GM18868 (cell line): ENCODE data around the gene SF3B5.
"Not testable (repeated sequence)": the region's sequence is repeated elsewhere in the genome, so short reads cannot be mapped to it uniquely, and the experiment has no call there.

Experiments used
- ATAC-seq: cut with Tn5 transposase; IDR thresholded peaks from one replicate; pipeline ENCODE4 v1.9.1; 2021; ENCODE audit warnings: mild to moderate bottlenecking, moderate library complexity; ENCODE audit not compliant: unreplicated experiment

SF3B5 gene

DNA sequence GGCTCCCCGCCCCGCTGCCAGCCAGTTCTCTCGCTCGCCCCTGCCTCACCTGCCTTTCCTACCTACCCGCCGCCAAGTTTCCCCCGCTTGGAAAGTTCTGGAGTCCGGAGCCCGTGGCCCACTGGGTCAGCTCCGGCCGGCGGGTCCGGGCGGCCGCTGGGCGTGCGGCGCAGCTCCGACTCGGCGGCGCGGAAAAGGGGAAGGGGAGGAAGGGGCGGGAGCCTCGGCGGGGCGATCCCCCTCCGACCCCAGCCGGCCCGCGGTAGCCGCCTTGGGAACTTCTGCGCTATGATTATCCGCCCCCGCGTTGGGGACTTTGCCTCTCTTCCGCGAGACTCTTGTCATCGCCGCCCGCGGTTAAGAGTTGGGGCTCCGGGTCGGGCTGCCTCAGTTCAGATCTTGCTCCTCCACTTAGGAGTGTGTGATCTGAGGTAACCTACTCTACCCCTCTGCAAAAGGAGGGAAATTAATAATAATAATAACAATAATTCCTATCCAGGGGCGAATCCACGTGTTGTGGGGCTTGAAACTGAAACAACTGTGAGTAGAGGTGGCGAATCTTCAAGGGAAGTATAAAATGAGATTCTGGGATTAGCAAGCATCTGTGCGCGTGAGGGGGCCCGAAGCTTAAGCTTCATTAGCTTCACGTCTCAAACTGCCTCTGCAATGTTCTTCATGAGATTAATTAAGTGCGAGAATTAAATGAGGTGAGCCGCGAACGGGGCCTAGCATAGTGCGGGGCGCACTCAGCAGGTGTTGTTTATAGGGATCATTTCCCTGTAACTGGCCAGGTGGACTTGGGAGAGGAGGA is 30.8 kb downstream of the SF3B5 start:
- ATAC-seq, result peak; percentile 22

DNA sequence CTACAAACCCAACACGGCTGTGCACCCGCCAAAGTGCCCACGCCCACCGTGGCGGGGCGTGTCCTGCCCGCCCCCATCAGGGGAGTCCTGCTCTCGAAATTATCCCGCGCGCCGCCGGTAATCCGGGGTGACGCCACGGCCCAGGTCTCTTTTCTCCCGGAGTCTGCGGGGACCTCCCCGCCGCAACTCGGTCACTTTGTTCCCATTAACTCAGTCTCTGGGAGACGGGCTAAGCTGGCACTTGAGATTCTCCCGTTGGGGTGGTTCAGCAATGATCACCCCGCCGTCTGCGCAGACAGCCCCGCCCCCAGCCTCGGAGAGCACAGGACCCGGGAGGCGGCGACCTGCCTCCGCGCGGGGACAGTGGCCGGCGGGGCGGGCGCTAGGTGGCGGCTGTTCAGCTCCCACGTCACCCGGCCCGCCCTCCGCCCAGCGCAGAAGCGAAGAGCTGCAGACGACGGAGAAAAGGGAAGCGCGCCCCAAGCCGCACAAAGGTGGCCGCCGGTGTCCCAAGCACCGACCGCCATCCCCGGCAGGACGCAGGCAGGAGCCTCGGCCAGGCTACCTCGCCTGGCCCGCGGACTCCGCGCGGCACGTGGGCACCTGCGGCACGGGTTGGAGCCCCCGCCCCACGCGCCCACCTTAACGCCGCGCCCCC is 31.5 kb downstream of the SF3B5 start:
- ATAC-seq, result peak; percentile 81

DNA sequence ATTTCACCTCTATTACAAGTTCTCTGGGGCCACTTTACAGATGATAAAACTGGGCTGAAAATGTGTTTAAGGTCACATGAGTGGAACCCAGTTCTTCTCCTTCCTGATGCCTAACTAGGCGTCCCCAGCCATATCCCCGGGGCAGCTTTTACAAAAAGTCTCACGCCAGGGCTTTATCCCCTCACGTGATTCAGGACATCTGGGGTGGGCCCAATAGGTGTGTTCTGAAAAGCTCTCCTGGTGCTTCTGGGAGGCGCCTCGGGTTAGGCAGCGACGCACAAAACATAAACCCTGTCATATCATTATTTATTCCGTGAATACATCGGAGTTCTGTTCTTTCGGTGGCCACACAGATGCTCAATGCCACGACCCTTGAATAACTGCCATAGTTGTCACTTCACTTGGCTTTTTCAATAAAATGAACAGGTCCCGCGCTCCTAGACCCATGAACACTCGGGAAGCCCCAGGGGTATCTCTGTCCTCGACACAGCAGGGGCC is 32.1 kb downstream of the SF3B5 start:
- ATAC-seq, result peak; percentile 0

DNA sequence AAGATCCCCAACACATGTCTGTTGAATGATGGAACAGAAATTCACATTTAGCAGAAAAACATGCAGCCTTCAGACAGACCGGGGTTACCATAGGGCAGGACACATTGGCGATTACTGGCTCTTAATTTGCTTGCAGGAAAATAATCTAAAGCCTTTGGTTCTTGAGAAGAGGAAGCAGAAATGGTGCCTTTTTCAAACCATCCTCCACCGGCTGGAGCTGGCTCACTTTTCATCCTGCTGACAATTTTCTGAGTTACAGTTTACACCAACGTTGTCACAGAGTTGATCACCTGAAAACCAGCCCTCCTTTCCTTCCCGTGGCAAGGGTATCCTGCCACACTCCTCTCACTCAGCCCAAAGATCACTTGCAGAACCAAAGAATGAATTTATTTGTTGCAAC is 32.6 kb downstream of the SF3B5 start:
- ATAC-seq, result no peak

DNA sequence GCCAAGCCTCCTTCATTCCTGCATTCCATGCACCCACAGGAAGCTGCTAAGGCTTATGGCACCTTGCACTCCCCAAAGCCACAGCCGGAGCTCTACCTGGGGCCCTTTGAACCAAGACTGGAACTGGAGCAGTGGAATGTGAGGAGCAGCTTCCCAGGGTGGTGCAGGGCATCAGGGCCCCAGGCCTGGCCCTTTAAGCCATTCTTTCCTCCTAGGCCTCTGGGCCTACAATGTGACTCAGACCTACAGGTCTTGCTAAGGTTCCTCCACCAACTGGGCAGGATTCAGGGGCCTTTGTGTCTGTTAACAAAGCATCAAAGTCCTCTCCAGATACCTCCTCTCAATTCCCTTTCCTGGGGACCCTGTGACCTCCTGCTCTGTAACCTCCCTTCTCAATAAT is 36.2 kb downstream of the SF3B5 start:
- no peak for ATAC-seq

DNA sequence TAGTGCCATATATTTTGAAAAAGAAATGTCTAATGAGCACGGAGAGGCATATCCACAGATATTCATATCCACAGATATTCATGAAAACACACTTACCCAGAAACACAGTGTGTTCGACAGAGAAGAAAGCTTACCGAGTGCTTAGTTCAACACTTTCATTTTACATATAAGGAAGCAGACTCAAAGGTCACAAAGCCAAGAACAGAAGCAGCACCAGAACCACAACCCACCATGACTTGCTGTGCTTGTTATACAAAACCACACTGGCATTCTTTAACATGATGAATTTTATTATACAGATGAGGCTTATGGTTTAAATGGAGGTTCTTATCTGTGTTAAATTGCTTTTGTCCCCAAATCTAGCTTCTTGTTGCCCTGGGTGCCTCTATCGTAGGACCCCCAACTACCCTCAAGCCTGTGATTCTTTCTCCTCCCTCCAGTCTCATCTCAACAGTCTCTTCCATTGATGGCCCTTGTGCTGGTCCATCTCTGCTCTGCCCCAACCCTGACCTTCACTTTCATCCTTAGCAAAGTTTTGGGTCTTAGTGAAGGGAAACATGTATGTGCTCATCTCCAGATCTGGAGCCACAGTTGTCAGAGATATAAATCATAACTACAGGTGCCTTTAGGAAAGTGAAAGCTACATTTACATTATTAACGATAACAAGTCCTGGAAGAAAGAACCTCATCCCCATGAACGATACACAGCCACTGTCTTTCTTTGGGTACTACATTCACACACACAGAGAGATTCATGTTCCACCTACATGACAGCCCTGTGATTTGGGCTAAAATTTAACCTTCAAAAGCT is 40.0 kb downstream of the SF3B5 start:
- ATAC-seq, result peak; percentile 83

DNA sequence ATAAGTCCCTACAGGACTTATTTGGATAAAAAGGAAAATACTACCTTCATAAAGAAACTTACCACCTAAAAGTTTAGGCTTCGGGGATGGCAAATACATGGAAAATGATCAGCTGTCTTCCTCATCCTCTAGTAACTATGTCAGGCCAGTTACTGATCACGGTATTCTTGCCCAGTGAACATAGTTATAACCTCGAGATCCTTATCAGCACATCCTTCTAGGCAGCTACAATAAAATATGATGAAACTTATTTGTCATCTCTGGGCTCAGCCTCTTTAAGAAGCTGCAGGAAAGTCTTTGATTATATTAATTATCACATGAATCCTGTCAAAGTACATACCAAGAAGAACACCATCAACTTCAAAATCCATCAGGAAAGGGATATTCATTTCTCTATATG is 41.8 kb downstream of the SF3B5 start:
- ATAC-seq, result no peak

DNA sequence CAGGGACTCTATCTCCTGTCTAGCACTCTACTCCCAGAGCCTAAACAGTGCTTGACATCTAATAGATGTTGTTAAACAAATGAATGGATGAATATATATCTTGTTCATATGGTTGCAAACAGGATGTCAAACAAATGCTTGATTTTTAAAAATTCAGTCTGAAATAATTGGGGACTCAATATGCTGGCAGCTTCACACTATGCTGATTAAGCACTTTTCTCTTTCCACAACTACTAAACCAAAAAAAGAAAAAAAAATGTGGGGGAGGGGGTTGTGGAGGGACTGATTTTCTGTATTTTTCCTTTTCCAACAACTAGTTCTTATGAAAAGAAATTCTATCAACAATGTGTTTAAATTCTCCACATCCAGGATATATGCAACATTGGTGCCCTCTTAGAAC is 42.9 kb downstream of the SF3B5 start:
- ATAC-seq, result no peak

DNA sequence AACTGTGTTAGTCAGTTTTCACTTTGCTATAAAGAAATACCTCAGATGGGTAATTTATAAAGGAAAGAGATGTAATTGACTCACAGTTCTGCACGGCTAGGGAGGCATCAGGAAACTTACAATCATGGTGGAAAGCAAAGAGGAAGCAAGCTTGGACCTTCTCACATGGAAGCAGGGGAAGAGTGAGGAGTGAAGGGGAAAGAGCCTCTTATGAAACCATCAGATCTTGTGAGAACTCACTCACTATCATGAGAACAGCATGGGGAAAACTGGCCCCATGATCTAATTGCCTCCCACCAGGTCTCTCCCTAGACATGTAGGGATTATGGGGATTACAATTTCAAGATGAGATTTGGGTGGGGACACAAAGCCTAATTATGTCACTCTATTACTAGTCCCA is 46.0 kb downstream of the SF3B5 start:
- no peak for ATAC-seq

DNA sequence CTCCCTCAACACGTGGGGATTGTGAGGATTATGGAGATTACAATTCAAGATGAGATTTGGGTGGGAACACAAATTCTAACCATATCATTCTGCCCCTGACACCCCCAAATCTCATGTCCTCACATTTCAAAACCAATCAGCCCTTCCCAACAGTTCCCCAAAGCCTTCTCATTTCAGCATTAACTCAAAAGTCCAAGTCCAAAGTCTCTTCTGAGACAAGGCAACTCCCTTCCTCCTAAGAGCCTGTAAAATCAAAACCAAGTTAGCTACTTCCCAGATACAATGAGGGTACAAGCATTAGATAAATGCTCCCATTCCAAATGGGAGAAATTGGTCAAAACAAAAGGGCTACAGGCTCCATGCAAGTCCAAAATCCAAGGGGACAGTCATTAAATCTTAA is 47.7 kb downstream of the SF3B5 start:
- ATAC-seq, result no peak

DNA sequence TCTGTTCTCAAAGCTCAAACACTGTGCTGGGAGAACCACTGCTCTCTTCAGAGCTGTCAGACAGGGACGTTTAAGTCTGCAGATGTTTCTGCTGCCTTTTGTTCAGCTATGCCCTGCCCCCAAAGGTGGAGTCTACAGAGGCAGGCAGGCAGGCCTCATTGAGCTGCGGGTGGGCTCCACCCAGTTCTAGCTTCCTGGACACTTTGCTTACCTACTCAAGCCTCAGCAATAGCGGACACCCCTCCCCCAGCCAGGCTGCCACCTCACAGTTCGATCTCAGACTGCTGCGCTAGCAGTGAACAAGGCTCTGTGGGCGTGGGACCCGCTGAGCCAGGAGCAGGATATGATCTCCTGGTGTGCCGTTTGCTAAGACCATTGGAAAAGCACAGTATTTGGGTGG is 48.7 kb downstream of the SF3B5 start:
- not testable (repeated sequence) for ATAC-seq

DNA sequence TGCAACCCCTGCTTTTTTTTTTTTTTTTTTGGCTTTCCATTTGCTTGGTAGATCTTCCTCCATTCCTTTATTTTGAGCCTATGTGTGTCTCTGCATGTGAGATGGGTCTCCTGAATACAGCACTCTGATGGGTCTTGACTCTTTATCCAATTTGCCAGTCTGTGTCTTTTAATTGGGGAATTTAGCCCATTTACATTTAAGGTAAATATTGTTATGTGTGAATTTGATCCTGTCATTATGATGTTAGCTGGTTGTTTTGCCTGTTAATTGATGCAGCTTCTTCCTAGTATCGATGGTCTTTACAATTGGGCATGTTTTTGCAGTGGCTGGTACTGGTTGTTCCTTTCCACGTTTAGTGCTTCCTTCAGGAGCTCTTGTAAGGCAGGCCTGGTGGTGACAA is 50.4 kb downstream of the SF3B5 start:
- not testable (repeated sequence) for ATAC-seq
